ENCODE results near the gene CD28. TPM values are rescaled to one million over a fixed set of nuclear protein-coding genes. Genes with fewer than 3 reads are reported as not detected.

Gene CD28
- total and polyA plus RNA-seq, 10 of the 15 experiments (the other 5 are each of a cell fraction or from before 2014, with no cell fraction given) = 0.03 to 0.23 (median 0.04) TPM; not detected in 7

DNA sequence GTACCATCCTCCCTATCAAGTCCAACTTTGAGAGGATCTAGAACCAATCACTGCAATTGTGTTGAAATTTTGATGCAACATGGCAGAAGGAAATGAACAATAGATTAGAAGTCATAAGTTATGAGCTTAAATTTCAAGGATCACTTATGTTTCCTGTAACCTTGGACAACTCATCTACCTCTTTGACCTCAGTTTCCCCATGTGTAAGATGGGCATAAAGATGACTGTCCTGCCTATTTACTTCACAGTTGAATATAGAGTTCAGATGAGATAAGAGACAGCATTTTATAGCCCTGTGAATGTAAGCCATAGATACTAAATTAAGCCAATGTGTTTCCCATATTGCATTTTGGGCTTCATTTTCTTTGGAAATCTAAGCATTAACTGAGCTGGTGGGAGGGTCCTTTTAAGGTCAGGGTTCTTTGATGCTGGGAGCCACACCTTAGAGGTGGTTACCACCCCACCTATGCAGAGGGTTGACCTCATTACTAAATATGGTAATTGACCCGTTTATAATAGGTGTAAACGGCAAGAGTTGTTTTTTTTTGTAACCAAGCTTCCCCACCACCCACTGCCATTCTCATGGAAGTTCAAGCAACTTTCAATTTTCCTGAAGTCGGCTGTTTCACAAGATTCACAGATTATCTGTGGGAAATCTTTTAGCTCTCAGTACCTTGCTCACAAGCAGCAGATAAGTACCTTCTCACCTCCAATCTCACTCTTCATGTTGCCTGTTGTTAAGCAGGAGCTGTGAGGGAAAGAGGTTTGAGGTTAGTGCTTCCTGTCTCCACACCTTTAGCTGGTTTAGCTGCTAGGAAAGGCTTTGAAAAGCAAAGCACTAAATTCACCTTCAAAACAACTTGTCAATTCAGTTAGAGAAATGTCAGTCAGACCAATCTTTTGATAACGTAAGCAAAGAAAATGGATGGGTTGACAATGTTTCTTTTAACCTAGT, 13.3 kb downstream of the CD28 start:
- POLR2A ChIA-PET = no interaction called here
- intact Hi-C loops (cut with micrococcal nuclease; ENCODE audit: unreplicated experiment) (no loop called here), in situ Hi-C loops (cut with MboI) (no loop called here)
- H3K4me1 ChIP-seq (ENCODE audit: control insufficient read depth, insufficient read depth, low read length) = no peaks in the 10 kb centered on the region
- no peak overlapping the region for H2AFZ ChIP-seq (ENCODE audit: control insufficient read depth, low read depth, low read length)
- WGBS (ENCODE audit: insufficient coverage, insufficient replicate concordance, low lambda C conversion rate, missing lambda C conversion rate) = 54% methylated on average over 4 of the region's 4 CpGs
- no peaks in the 10 kb centered on the region for H3K9me3 ChIP-seq (replicated peaks; ENCODE audit: control insufficient read depth, insufficient read depth, low read length)
- FAIRE-seq = no peak
- no peaks in the 10 kb centered on the region; a peak in 1 of 4 replicates for H3K27me3 ChIP-seq (replicated peaks in 1 of 2; ENCODE audit: control insufficient read depth in 2 of 2, insufficient read depth in 2 of 2, low read length in 1 of 2)
- no peak overlapping the region for H3K27ac ChIP-seq (ENCODE audit: control insufficient read depth, insufficient read depth)
- RAD21 ChIA-PET (ENCODE audit: unreplicated experiment) = no interaction called here
- no peak overlapping the region for H3K4me2 ChIP-seq (ENCODE audit: control insufficient read depth, insufficient read depth)
- ATAC-seq = no peak
- no peaks in the 10 kb centered on the region for H3K79me2 ChIP-seq (ENCODE audit: control insufficient read depth, insufficient read depth, low read length)
- no peaks in the 10 kb centered on the region for H3K36me3 ChIP-seq (ENCODE audit: control insufficient read depth in 2 of 2, insufficient read depth in 2 of 2, low read length in 1 of 2)
- H3K9ac ChIP-seq (ENCODE audit: control insufficient read depth, insufficient read depth, low read length) = no peak overlapping the region
- no peak for DNase-seq (ENCODE audit: low read depth, low spot score)
- TF ChIP-seq MEF2A (IDR thresholded peaks at IDR 0.05; ENCODE audit: insufficient read depth, low read depth, low read length) = no peak
- TF ChIP-seq GABPA (IDR thresholded peaks at IDR 0.05; ENCODE audit: low read depth) = no peak
- TF ChIP-seq, protein P1, sequence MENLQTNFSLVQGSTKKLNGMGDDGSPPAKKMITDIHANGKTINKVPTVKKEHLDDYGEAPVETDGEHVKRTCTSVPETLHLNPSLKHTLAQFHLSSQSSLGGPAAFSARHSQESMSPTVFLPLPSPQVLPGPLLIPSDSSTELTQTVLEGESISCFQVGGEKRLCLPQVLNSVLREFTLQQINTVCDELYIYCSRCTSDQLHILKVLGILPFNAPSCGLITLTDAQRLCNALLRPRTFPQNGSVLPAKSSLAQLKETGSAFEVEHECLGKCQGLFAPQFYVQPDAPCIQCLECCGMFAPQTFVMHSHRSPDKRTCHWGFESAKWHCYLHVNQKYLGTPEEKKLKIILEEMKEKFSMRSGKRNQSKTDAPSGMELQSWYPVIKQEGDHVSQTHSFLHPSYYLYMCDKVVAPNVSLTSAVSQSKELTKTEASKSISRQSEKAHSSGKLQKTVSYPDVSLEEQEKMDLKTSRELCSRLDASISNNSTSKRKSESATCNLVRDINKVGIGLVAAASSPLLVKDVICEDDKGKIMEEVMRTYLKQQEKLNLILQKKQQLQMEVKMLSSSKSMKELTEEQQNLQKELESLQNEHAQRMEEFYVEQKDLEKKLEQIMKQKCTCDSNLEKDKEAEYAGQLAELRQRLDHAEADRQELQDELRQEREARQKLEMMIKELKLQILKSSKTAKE (IDR thresholded peaks at IDR 0.05; ENCODE audit: low read depth, poor library complexity, severe bottlenecking) = no peak
- no peak for TF ChIP-seq FOS (IDR thresholded peaks at IDR 0.05; ENCODE audit: borderline replicate concordance, extremely low read depth, insufficient read length)
- no peak for TF ChIP-seq POLR2AphosphoS5 (IDR thresholded peaks at IDR 0.05; ENCODE audit: low read length)
- H4K20me1 ChIP-seq (ENCODE audit: control insufficient read depth, insufficient read depth) = no peaks in the 10 kb centered on the region
- CTCF ChIA-PET = no interaction called here
- no TSS peak for BruUV-seq (replicated peaks)
- SMC1A ChIA-PET (ENCODE audit: uncharacterized antibody, unreplicated experiment) = interaction anchor here (1.3 to 1.8 kb wide), 2 partner anchors 14 to 20 kb away, joined by 5 to 6 read pairs; no protein-coding TSS in a partner anchor
- no peak overlapping the region for H3K4me3 ChIP-seq

All from GM12878 (cell line).